GM23338 (cell line): ENCODE data around the gene FCN1.

Source experiments
- CTCF ChIP-seq, 2 experiments: fragments of 200-600 bp in 1 of 2; sonication (generic) in 1 of 2; conservative IDR thresholded peaks; 2 replicates each; pipeline versions ENCODE4 v1.5.1 to v1.6.1; 2016 to 2017; ENCODE audit warnings: antibody characterized with exemption in 2 of 2, low read depth in 2 of 2, mild to moderate bottlenecking in 2 of 2, moderate library complexity in 1 of 2
- EZH2 ChIP-seq: fragments of 200-600 bp; sonication (generic); IDR thresholded peaks from one replicate; pipeline ENCODE4 v1.8.0; 2017; ENCODE audit warnings: antibody characterized with exemption, mild to moderate bottlenecking, low read depth; ENCODE audit not compliant: unreplicated experiment
- EZH2phosphoT487 ChIP-seq: fragments of 200-600 bp; sonication (generic); IDR thresholded peaks from one replicate; pipeline ENCODE4 v1.8.1; 2018; ENCODE audit warnings: antibody characterized with exemption; ENCODE audit not compliant: unreplicated experiment
- JUNB ChIP-seq: IDR thresholded peaks from one replicate; pipeline ENCODE4 v1.6.1; 2016; ENCODE audit warnings: antibody characterized with exemption; ENCODE audit not compliant: unreplicated experiment
- POLR2AphosphoS5 ChIP-seq: IDR thresholded peaks from 2 replicates; pipeline ENCODE4 v1.6.1; 2016; ENCODE audit warnings: antibody characterized with exemption, low read depth
- REST ChIP-seq: IDR thresholded peaks from one replicate; pipeline ENCODE4 v1.6.1; 2018; ENCODE audit warnings: antibody characterized with exemption; ENCODE audit not compliant: unreplicated experiment
- STAT1 ChIP-seq: IDR thresholded peaks from one replicate; pipeline ENCODE4 v1.6.1; 2016; ENCODE audit warnings: antibody characterized with exemption; ENCODE audit not compliant: unreplicated experiment
- ZNF331 ChIP-seq: fragments of 250-450 bp; sonication (Bioruptor Pico); IDR thresholded peaks from 2 replicates; pipeline ENCODE4 v1.5.0; 2020; ENCODE audit warnings: low read depth, mild to moderate bottlenecking, moderate library complexity

GRCh38 chr9:134886413-134886913, 31.2 kb downstream of the FCN1 start:
- TF ChIP-seq CTCF (conservative IDR thresholded peaks at IDR 0.05; ENCODE audit: low read depth in 2 of 2) = no peak
- no peak for TF ChIP-seq EZH2
- no peak for TF ChIP-seq JUNB
- TF ChIP-seq STAT1 = no peak
- TF ChIP-seq ZNF331 (CRISPR knock-in tag) = no peak
- TF ChIP-seq POLR2AphosphoS5 = no peak
- TF ChIP-seq REST = no peak
- no peak for TF ChIP-seq EZH2phosphoT487
